Measurements from ENCODE around the gene CD33. TPM values are rescaled to one million over a fixed set of nuclear protein-coding genes. Genes with fewer than 3 reads are reported as not detected.
A peak's percentile ranks its signal among the peaks of the same experiment; 100 is the strongest.
"Not testable (repeated sequence)": the region's sequence is repeated elsewhere in the genome, so short reads cannot be mapped to it uniquely, and the experiment has no call there.

Gene CD33
- total RNA-seq = under 1 TPM in 1 of 2 experiments, not detected in 1; 0.54 TPM

GRCh38 chr19:51224898-51225393 is at the start of gene CD33:
Gene CD33, plus strand, starts transcription at chr19:51225080. Its CDS starts 39 bp downstream, at chr19:51225119.
- H3K36me3 Mint-ChIP-seq (ENCODE audit: low read depth); H3K9me3 Mint-ChIP-seq; CTCF ChIA-PET; H3K27ac Mint-ChIP-seq; POLR2A ChIA-PET; intact Hi-C loops (cut with micrococcal nuclease); ATAC-seq; H3K4me1 Mint-ChIP-seq (ENCODE audit: low read depth); H3K4me3 Mint-ChIP-seq; DNase-seq: not testable (repeated sequence)
- peaks cover 45% of the 10 kb centered on the region for H3K27me3 Mint-ChIP-seq

- H3K27me3 Mint-ChIP-seq = peaks cover 3% of the 10 kb centered on the region
- no peaks in the 10 kb centered on the region for H3K4me1 Mint-ChIP-seq (ENCODE audit: low read depth)
- H3K27ac Mint-ChIP-seq = no peak overlapping the region
- H3K4me3 Mint-ChIP-seq = no peak overlapping the region
- POLR2A ChIA-PET = interaction anchor here (0.7 kb wide), 1 partner anchor 45 kb away, joined by 3 read pairs; no protein-coding TSS in a partner anchor
- H3K9me3 Mint-ChIP-seq = no peaks in the 10 kb centered on the region
- intact Hi-C loops (cut with micrococcal nuclease) = no loop called here
- ATAC-seq (no peak), DNase-seq (no peak)
- CTCF ChIA-PET = interaction anchor here (0.7 to 4.2 kb wide), 2 partner anchors 11 to 21 kb away, joined by 3 to 16 read pairs; no protein-coding TSS in a partner anchor
- TF ChIP-seq CTCF (IDR thresholded peaks at IDR 0.05) = no peak
- no peaks in the 10 kb centered on the region for H3K36me3 Mint-ChIP-seq (ENCODE audit: low read depth)
Observed at GRCh38 chr19:51179256-51179655, 45.6 kb upstream of the CD33 start.

GRCh38 chr19:51181377-51181912 is 43.4 kb upstream of the CD33 start:
- no peaks in the 10 kb centered on the region for H3K36me3 Mint-ChIP-seq (ENCODE audit: low read depth)
- no peak overlapping the region for H3K4me3 Mint-ChIP-seq
- no peak overlapping the region for H3K27ac Mint-ChIP-seq
- ChIA-PET CTCF (no interaction called here), POLR2A (no interaction called here)
- intact Hi-C loops (cut with micrococcal nuclease) = no loop called here
- no peaks in the 10 kb centered on the region for H3K4me1 Mint-ChIP-seq (ENCODE audit: low read depth)
- H3K9me3 Mint-ChIP-seq = no peaks in the 10 kb centered on the region
- DNase-seq = no peak
- TF ChIP-seq CTCF (IDR thresholded peaks at IDR 0.05) = no peak
- peaks cover 7% of the 10 kb centered on the region for H3K27me3 Mint-ChIP-seq
- no peak for ATAC-seq

GRCh38 chr19:51181913-51182419 is 42.9 kb upstream of the CD33 start:
- no peak for TF ChIP-seq CTCF (IDR thresholded peaks at IDR 0.05)
- ATAC-seq = no peak
- DNase-seq = peak; percentile 16

GRCh38 chr19:51183629-51184028 is 41.3 kb upstream of the CD33 start:
- ChIA-PET POLR2A (no interaction called here), CTCF (no interaction called here)
- H3K4me3 Mint-ChIP-seq = no peak overlapping the region
- no peaks in the 10 kb centered on the region for H3K9me3 Mint-ChIP-seq
- H3K36me3 Mint-ChIP-seq (ENCODE audit: low read depth) = no peaks in the 10 kb centered on the region
- no peaks in the 10 kb centered on the region for H3K4me1 Mint-ChIP-seq (ENCODE audit: low read depth)
- intact Hi-C loops (cut with micrococcal nuclease) = no loop called here
- ATAC-seq = no peak
- H3K27ac Mint-ChIP-seq = no peak overlapping the region
- H3K27me3 Mint-ChIP-seq = peaks cover 7% of the 10 kb centered on the region
- DNase-seq = no peak
- no peak for TF ChIP-seq CTCF (IDR thresholded peaks at IDR 0.05)

More at GRCh38 chr19:51181913-51182419, 42.9 kb upstream of the CD33 start:
- POLR2A ChIA-PET = no interaction called here
- Mint-ChIP-seq H3K27me3 (peaks cover 7% of the 10 kb centered on the region), H3K4me3 (no peak overlapping the region), H3K27ac (no peak overlapping the region), H3K4me1 (ENCODE audit: low read depth) (no peaks in the 10 kb centered on the region), H3K9me3 (no peaks in the 10 kb centered on the region), H3K36me3 (ENCODE audit: low read depth) (no peaks in the 10 kb centered on the region)
- CTCF ChIA-PET = no interaction called here
- intact Hi-C loops (cut with micrococcal nuclease) = no loop called here
